ENCODE measurements around the gene PSMC3IP.

DNA sequence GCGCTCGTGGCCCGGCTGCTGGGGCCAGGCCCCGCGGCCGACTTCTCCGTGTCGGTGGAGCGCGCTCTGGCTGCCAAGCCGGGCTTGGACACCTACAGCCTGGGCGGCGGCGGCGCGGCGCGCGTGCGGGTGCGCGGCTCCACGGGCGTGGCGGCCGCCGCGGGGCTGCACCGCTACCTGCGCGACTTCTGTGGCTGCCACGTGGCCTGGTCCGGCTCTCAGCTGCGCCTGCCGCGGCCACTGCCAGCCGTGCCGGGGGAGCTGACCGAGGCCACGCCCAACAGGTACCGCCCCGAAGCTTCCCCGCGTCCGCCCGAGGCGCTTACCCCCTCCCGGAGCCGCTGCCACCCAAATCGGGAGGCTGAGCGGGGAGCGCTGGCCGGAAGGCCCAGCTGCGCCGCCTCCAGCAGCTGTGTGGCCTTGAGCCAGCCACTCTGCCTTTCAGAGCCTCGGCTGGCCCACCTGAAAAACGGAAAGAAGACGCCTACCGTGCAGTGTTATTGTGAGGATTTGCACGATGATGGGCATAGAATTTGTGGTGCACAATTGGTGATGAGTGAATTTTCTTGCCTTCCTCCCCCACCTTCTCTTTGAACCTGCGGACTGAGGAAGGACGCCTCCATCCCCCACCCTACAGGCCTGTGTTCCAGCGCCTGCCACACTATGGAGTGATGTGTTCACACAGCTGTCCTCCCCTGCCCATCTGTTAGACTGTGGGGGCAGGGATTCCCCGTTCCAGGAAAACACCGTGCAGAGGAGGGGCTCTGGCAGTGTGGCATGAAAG is 41.0 kb downstream of the PSMC3IP start:
- TF ChIP-seq, protein P1, sequence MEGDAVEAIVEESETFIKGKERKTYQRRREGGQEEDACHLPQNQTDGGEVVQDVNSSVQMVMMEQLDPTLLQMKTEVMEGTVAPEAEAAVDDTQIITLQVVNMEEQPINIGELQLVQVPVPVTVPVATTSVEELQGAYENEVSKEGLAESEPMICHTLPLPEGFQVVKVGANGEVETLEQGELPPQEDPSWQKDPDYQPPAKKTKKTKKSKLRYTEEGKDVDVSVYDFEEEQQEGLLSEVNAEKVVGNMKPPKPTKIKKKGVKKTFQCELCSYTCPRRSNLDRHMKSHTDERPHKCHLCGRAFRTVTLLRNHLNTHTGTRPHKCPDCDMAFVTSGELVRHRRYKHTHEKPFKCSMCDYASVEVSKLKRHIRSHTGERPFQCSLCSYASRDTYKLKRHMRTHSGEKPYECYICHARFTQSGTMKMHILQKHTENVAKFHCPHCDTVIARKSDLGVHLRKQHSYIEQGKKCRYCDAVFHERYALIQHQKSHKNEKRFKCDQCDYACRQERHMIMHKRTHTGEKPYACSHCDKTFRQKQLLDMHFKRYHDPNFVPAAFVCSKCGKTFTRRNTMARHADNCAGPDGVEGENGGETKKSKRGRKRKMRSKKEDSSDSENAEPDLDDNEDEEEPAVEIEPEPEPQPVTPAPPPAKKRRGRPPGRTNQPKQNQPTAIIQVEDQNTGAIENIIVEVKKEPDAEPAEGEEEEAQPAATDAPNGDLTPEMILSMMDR (IDR thresholded peaks at IDR 0.05), result peak in 2 of 7 experiments; percentile 11 to 16
- TF ChIP-seq POLR2A (IDR thresholded peaks at IDR 0.05), result peak in 2 of 3 donors; percentile 28 to 53

All from body of pancreas (tissue), 4 donors.